ENCODE measurements around the gene CDH12.

- TF ChIP-seq TEAD4 (IDR thresholded peaks at IDR 0.05) (no peak), TAF1 (IDR thresholded peaks at IDR 0.05; ENCODE audit: low read depth) (no peak), FOXM1 (IDR thresholded peaks at IDR 0.05; ENCODE audit: borderline replicate concordance, low read depth) (no peak)
Measured at GRCh38 chr5:22295832-22296231, 557.3 kb downstream of the CDH12 start.
